ENCODE measurements around the gene RAD52.
"Not testable (repeated sequence)": the region's sequence is repeated elsewhere in the genome, so short reads cannot be mapped to it uniquely, and the experiment has no call there.

The RAD52 gene

GRCh38 chr12:936377-937345 lies 12.8 kb downstream of the RAD52 start:
- no peak for DNase-seq (ENCODE audit: low read depth)
- no peak overlapping the region for H3K4me3 ChIP-seq (ENCODE audit: control insufficient read depth, low read depth, low read length)
- TF ChIP-seq CTCF (conservative IDR thresholded peaks at IDR 0.05; ENCODE audit: control insufficient read depth, insufficient read depth, low read depth, low read length) = no peak

GRCh38 chr12:935891-936290 lies 13.6 kb downstream of the RAD52 start:
- not testable (repeated sequence) for DNase-seq (ENCODE audit: low read depth); H3K4me3 ChIP-seq (ENCODE audit: control insufficient read depth, low read depth, low read length)

- no peak for DNase-seq (ENCODE audit: low read depth)
- no peak for TF ChIP-seq CTCF (conservative IDR thresholded peaks at IDR 0.05; ENCODE audit: control insufficient read depth, insufficient read depth, low read depth, low read length)
- H3K4me3 ChIP-seq (ENCODE audit: control insufficient read depth, low read depth, low read length) = no peak overlapping the region
Observed at GRCh38 chr12:931591-931990, 17.9 kb downstream of the RAD52 start.

- no peak for DNase-seq (ENCODE audit: low read depth)
- TF ChIP-seq CTCF (conservative IDR thresholded peaks at IDR 0.05; ENCODE audit: control insufficient read depth, insufficient read depth, low read depth, low read length) = no peak
Observed at GRCh38 chr12:931060-931459, 18.4 kb downstream of the RAD52 start.

GRCh38 chr12:926641-927040 lies 22.9 kb downstream of the RAD52 start:
- no peak overlapping the region for H3K4me3 ChIP-seq (ENCODE audit: control insufficient read depth, low read depth, low read length)
- TF ChIP-seq CTCF (conservative IDR thresholded peaks at IDR 0.05; ENCODE audit: control insufficient read depth, insufficient read depth, low read depth, low read length) = no peak
- DNase-seq (ENCODE audit: low read depth) = no peak

More at GRCh38 chr12:931060-931459, 18.4 kb downstream of the RAD52 start:
- H3K4me3 ChIP-seq (ENCODE audit: control insufficient read depth, low read depth, low read length) = no peak overlapping the region

- no peak for TF ChIP-seq CTCF (conservative IDR thresholded peaks at IDR 0.05; ENCODE audit: control insufficient read depth, insufficient read depth, low read depth, low read length)
- DNase-seq (ENCODE audit: low read depth) = no peak
- H3K4me3 ChIP-seq (ENCODE audit: control insufficient read depth, low read depth, low read length) = no peak overlapping the region
Observed at GRCh38 chr12:922285-922684, 27.2 kb downstream of the RAD52 start.

- DNase-seq (ENCODE audit: low read depth) = no peak
- TF ChIP-seq CTCF (conservative IDR thresholded peaks at IDR 0.05; ENCODE audit: control insufficient read depth, insufficient read depth, low read depth, low read length) = no peak
- no peak overlapping the region for H3K4me3 ChIP-seq (ENCODE audit: control insufficient read depth, low read depth, low read length)
Observed at GRCh38 chr12:920676-921075, 28.8 kb downstream of the RAD52 start.

Data from fibroblast of mammary gland (primary cell).